ENCODE data around the gene ITIH6.

- no peak for TF ChIP-seq CTCF (IDR thresholded peaks at IDR 0.05; ENCODE audit: low read length)
- TF ChIP-seq EZH2 (IDR thresholded peaks at IDR 0.05; ENCODE audit: borderline replicate concordance, low read length) = no peak
These were observed 86.3 kb downstream of the ITIH6 start for GRCh38 chrX:54711735-54712134.

Data from OCI-LY1 (cell line).